DMS 273 treated with DMSO at 0.1 percent for 48 hours (cell line): ENCODE measurements around the gene TSHZ2.
"Not testable (repeated sequence)": the region's sequence is repeated elsewhere in the genome, so short reads cannot be mapped to it uniquely, and the experiment has no call there.

Experiments
- DNase-seq: peaks from one replicate; lab custom pipeline; 2025; lab: John Stamatoyannopoulos, UW

The TSHZ2 gene

GRCh38 chr20:53387983-53388675, 416.0 kb downstream of the TSHZ2 start:
- DNase-seq, result no peak

- DNase-seq, result no peak
Observed at GRCh38 chr20:53389516-53390300, 417.6 kb downstream of the TSHZ2 start.

- DNase-seq, result no peak
Observed at GRCh38 chr20:53390770-53391169, 418.6 kb downstream of the TSHZ2 start.

- no peak for DNase-seq
Observed at GRCh38 chr20:53394433-53394832, 422.3 kb downstream of the TSHZ2 start.

GRCh38 chr20:53395188-53395923, 423.2 kb downstream of the TSHZ2 start:
- DNase-seq, result no peak

- no peak for DNase-seq
Observed at GRCh38 chr20:53399083-53399482, 426.9 kb downstream of the TSHZ2 start.

GRCh38 chr20:53399592-53400335, 427.6 kb downstream of the TSHZ2 start:
- DNase-seq, result no peak

- DNase-seq, result no peak
Observed at GRCh38 chr20:53402233-53403005, 430.3 kb downstream of the TSHZ2 start.

- DNase-seq, result no peak
Observed at GRCh38 chr20:53403029-53403428, 430.9 kb downstream of the TSHZ2 start.

- DNase-seq, result no peak
Observed at GRCh38 chr20:53405139-53405538, 433.0 kb downstream of the TSHZ2 start.

- DNase-seq, result no peak
Observed at GRCh38 chr20:53406580-53406979, 434.4 kb downstream of the TSHZ2 start.

- no peak for DNase-seq
Observed at GRCh38 chr20:53408691-53409446, 436.7 kb downstream of the TSHZ2 start.

- no peak for DNase-seq
Observed at GRCh38 chr20:53409447-53409717, 437.2 kb downstream of the TSHZ2 start.

GRCh38 chr20:53411129-53411528, 439.0 kb downstream of the TSHZ2 start:
- no peak for DNase-seq

GRCh38 chr20:53411891-53412290, 439.7 kb downstream of the TSHZ2 start:
- no peak for DNase-seq

GRCh38 chr20:53412577-53413185, 440.5 kb downstream of the TSHZ2 start:
- DNase-seq, result no peak

GRCh38 chr20:53413186-53413631, 441.1 kb downstream of the TSHZ2 start:
- no peak for DNase-seq

GRCh38 chr20:53413845-53414244, 441.7 kb downstream of the TSHZ2 start:
- DNase-seq, result not testable (repeated sequence)

- DNase-seq, result no peak
Observed at GRCh38 chr20:53419693-53420460, 447.7 kb downstream of the TSHZ2 start.

GRCh38 chr20:53421343-53421742, 449.2 kb downstream of the TSHZ2 start:
- DNase-seq, result no peak
